Measurements from ENCODE around the gene NINJ2. TPM values are rescaled to one million over a fixed set of nuclear protein-coding genes. Genes with fewer than 3 reads are reported as not detected.

NINJ2 gene
- total and polyA plus RNA-seq, 10 donors, result 6.6 to 18.8 (median 10.2) TPM

- WGBS, 5 donors, result 3 to 12% (median 4%) methylated on average over 14 to 44 of the region's 44 CpGs
- Histone ChIP-seq H3K27me3 (replicated peaks in 1 of 7) (no peaks in the 10 kb centered on the region), H3K4me3 (peak overlapping the region; percentile 37 to 75 (median 52)), H3K27ac (peak overlapping the region; percentile 11 to 84 (median 76)), H3K9me3 (no peaks in the 10 kb centered on the region), H3K36me3 (peaks cover 0 to 10% (median 0%) of the 10 kb centered on the region in 6 donors), H3K4me1 (peaks cover 0 to 44% (median 19%) of the 10 kb centered on the region in 6 donors)
- intact Hi-C loops (cut with DNase I; ENCODE audit: low total_unique reads), result loop anchor here (5.0 to 10.0 kb wide), 4 partner anchors 185 to 1025 kb away; partner anchors contain the start of genes FBXL14, RAD52 and WNK1
- TF ChIP-seq POLR2A (IDR thresholded peaks at IDR 0.05) (no peak), POLR2AphosphoS5 (IDR thresholded peaks at IDR 0.05) (peak; percentile 72 to 87 (median 77))
- TF ChIP-seq, protein P1, sequence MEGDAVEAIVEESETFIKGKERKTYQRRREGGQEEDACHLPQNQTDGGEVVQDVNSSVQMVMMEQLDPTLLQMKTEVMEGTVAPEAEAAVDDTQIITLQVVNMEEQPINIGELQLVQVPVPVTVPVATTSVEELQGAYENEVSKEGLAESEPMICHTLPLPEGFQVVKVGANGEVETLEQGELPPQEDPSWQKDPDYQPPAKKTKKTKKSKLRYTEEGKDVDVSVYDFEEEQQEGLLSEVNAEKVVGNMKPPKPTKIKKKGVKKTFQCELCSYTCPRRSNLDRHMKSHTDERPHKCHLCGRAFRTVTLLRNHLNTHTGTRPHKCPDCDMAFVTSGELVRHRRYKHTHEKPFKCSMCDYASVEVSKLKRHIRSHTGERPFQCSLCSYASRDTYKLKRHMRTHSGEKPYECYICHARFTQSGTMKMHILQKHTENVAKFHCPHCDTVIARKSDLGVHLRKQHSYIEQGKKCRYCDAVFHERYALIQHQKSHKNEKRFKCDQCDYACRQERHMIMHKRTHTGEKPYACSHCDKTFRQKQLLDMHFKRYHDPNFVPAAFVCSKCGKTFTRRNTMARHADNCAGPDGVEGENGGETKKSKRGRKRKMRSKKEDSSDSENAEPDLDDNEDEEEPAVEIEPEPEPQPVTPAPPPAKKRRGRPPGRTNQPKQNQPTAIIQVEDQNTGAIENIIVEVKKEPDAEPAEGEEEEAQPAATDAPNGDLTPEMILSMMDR (IDR thresholded peaks at IDR 0.05 in 8 of 11, conservative IDR thresholded peaks at IDR 0.05 in 3 of 11), result peak; percentile 82 to 98 (median 95)
- peak; percentile 96 for DNase-seq
These were observed 93.3 kb downstream of the NINJ2 start for GRCh38 chr12:569803-570434.

GRCh38 chr12:569091-569676 lies 94.1 kb downstream of the NINJ2 start:
- H3K4me3 ChIP-seq, result peak overlapping the region in 3 of 8 donors; percentile 48 to 75 (median 60)
- H3K27ac ChIP-seq, result peak overlapping the region in 2 of 8 donors; percentile 82
- intact Hi-C loops (cut with DNase I; ENCODE audit: low total_unique reads), result loop anchor here (5.0 kb wide), 1 partner anchor 378 kb away; the partner anchor contains the start of gene RAD52
- H3K36me3 ChIP-seq, result peaks cover 0 to 14% (median 0%) of the 10 kb centered on the region in 6 donors
- H3K4me1 ChIP-seq, result peaks cover 3 to 50% (median 21%) of the 10 kb centered on the region in 6 donors
- TF ChIP-seq POLR2A (IDR thresholded peaks at IDR 0.05) (no peak), POLR2AphosphoS5 (IDR thresholded peaks at IDR 0.05) (no peak)
- TF ChIP-seq, protein P1 (IDR thresholded peaks at IDR 0.05 in 8 of 11, conservative IDR thresholded peaks at IDR 0.05 in 3 of 11), result no peak
- WGBS, 5 donors, result 82 to 94% (median 85%) methylated on average over 6 of the region's 6 CpGs
- no peaks in the 10 kb centered on the region for H3K27me3 ChIP-seq (replicated peaks in 1 of 7)
- DNase-seq, result peak; percentile 74
- H3K9me3 ChIP-seq, result no peaks in the 10 kb centered on the region

DNA sequence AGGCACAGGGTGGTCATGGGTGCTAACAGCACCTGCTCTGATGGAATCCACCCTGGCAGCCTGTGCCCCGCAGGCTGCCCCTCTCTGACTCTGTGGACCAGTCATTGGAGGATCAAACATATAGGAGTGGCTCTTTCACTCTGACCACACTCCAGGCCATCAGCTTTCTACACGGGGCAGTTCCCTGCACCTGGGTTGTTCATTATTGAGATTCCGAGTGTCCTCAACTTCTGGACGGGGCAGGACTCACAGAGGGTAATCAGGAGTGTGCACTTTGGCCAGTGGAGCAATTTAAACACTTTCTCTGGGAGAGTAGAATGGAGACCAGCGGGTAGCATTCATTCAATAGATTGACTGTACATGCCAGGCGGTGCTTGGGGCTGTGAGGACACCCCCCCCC lies 94.8 kb downstream of the NINJ2 start:
- peaks cover 0 to 14% (median 0%) of the 10 kb centered on the region in 6 donors for H3K36me3 ChIP-seq
- no peak for DNase-seq
- H3K4me1 ChIP-seq, result peaks cover 3 to 57% (median 28%) of the 10 kb centered on the region in 6 donors

More for the DNA sequence above, 94.8 kb downstream of the NINJ2 start:
- intact Hi-C loops (cut with DNase I; ENCODE audit: low total_unique reads), result loop anchor here (5.0 kb wide), 1 partner anchor 379 kb away; the partner anchor contains the start of gene RAD52
- H3K4me3 ChIP-seq, result no peak overlapping the region
- no peaks in the 10 kb centered on the region for H3K27me3 ChIP-seq (replicated peaks in 1 of 7)
- TF ChIP-seq, protein P1 (IDR thresholded peaks at IDR 0.05 in 8 of 11, conservative IDR thresholded peaks at IDR 0.05 in 3 of 11), result no peak
- TF ChIP-seq POLR2AphosphoS5 (IDR thresholded peaks at IDR 0.05) (no peak), POLR2A (IDR thresholded peaks at IDR 0.05) (no peak)
- 87 to 95% (median 92%) methylated on average over 6 of the region's 6 CpGs for WGBS, 5 donors
- H3K27ac ChIP-seq, result no peak overlapping the region
- H3K9me3 ChIP-seq, result no peaks in the 10 kb centered on the region
